NCI-H2171 treated with DMSO at 0.1 percent for 48 hours (cell line): ENCODE data around the gene SBF2.
A peak's percentile ranks its signal among the peaks of the same experiment; 100 is the strongest.
"Not testable (repeated sequence)": the region's sequence is repeated elsewhere in the genome, so short reads cannot be mapped to it uniquely, and the experiment has no call there.

Source experiments
- DNase-seq: peaks from one replicate; lab custom pipeline; 2025; lab: John Stamatoyannopoulos, UW

SBF2 gene

GRCh38 chr11:9900253-9900652 is 393.8 kb downstream of the SBF2 start:
- DNase-seq, result not testable (repeated sequence)

GRCh38 chr11:9899676-9900075 is 394.3 kb downstream of the SBF2 start:
- no peak for DNase-seq

GRCh38 chr11:9896902-9897301 is 397.1 kb downstream of the SBF2 start:
- no peak for DNase-seq

GRCh38 chr11:9895006-9895405 is 399.0 kb downstream of the SBF2 start:
- DNase-seq, result no peak

- no peak for DNase-seq
These were observed 400.5 kb downstream of the SBF2 start for GRCh38 chr11:9893474-9893873.

GRCh38 chr11:9888938-9889337 is 405.1 kb downstream of the SBF2 start:
- DNase-seq, result no peak

- DNase-seq, result no peak
These were observed 406.5 kb downstream of the SBF2 start for GRCh38 chr11:9887472-9887871.

GRCh38 chr11:9886595-9886994 is 407.4 kb downstream of the SBF2 start:
- no peak for DNase-seq

GRCh38 chr11:9884601-9885000 is 409.4 kb downstream of the SBF2 start:
- DNase-seq, result no peak

- DNase-seq, result no peak
These were observed 413.4 kb downstream of the SBF2 start for GRCh38 chr11:9880657-9881056.

- DNase-seq, result no peak
These were observed 415.1 kb downstream of the SBF2 start for GRCh38 chr11:9878936-9879335.

GRCh38 chr11:9876331-9876730 is 417.7 kb downstream of the SBF2 start:
- DNase-seq, result no peak

- no peak for DNase-seq
These were observed 418.2 kb downstream of the SBF2 start for GRCh38 chr11:9875862-9876261.

GRCh38 chr11:9875399-9875798 is 418.6 kb downstream of the SBF2 start:
- DNase-seq, result no peak

- DNase-seq, result no peak
These were observed 419.6 kb downstream of the SBF2 start for GRCh38 chr11:9874466-9874865.

GRCh38 chr11:9868641-9869040 is 425.4 kb downstream of the SBF2 start:
- no peak for DNase-seq

- no peak for DNase-seq
These were observed 431.0 kb downstream of the SBF2 start for GRCh38 chr11:9862981-9863380.

- DNase-seq, result peak; percentile 11
These were observed 431.9 kb downstream of the SBF2 start for GRCh38 chr11:9861860-9862725.

- DNase-seq, result no peak
These were observed 434.3 kb downstream of the SBF2 start for GRCh38 chr11:9859554-9860305.

GRCh38 chr11:9858822-9859221 is 435.2 kb downstream of the SBF2 start:
- DNase-seq, result no peak

GRCh38 chr11:9858218-9858617 is 435.8 kb downstream of the SBF2 start:
- no peak for DNase-seq

GRCh38 chr11:9855579-9856287 is 438.3 kb downstream of the SBF2 start:
- no peak for DNase-seq
